Activated gamma-delta T cell (primary cell): ENCODE data around the gene CAMK4.
"Not testable (repeated sequence)": the region's sequence is repeated elsewhere in the genome, so short reads cannot be mapped to it uniquely, and the experiment has no call there.

Experiments used
- DNase-seq: peaks from one replicate; lab custom pipeline; 2025; lab: John Stamatoyannopoulos, UW

CAMK4 gene

GRCh38 chr5:111310711-111311620 lies 86.8 kb downstream of the CAMK4 start:
- no peak for DNase-seq

GRCh38 chr5:111311666-111312065 lies 87.5 kb downstream of the CAMK4 start:
- no peak for DNase-seq

GRCh38 chr5:111313017-111313724 lies 89.0 kb downstream of the CAMK4 start:
- DNase-seq = no peak

- no peak for DNase-seq
Measured at GRCh38 chr5:111320953-111321352, 96.8 kb downstream of the CAMK4 start.

DNA sequence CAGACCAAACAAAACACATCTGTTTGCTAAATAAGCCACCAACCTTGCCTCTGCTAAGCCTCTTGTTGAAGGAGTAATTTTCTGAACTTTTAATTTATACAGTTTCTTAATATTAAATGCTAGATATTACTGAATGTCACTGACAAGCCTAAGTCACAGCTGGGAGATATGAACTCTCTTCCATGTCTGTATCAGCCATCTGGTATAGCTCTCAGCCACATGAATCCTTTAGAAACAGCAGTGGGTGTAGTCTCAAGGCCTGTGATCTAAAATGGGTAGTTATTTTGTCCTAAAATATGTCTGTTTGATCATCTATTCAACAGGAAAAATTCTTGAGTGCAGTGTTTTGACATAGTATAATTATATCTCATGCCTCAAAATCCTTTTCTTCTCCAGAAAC lies 97.2 kb downstream of the CAMK4 start:
- DNase-seq = no peak

GRCh38 chr5:111326551-111326950 lies 102.4 kb downstream of the CAMK4 start:
- no peak for DNase-seq

- no peak for DNase-seq
Measured at GRCh38 chr5:111337133-111337532, 112.9 kb downstream of the CAMK4 start.

DNA sequence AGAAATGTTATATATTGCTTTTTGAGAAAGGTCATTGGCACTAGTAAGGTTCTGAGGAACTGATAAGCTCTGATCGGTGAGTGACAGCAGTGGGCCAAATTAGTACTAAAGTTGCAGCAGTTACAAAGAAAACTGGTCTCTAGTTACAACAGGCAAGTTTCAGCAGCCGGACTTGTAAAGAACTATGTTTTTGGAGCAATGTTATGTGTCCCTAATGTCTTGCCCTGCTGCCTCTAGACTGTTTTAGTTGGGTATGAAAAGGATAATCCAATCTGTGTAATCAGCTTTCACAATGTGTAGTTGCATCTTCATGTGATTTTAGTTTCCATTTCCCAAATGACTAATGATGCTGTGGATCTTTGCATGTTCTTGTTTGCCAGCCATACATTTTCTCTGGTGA lies 113.5 kb downstream of the CAMK4 start:
- no peak for DNase-seq

- DNase-seq = no peak
Measured at GRCh38 chr5:111345731-111346130, 121.5 kb downstream of the CAMK4 start.

DNA sequence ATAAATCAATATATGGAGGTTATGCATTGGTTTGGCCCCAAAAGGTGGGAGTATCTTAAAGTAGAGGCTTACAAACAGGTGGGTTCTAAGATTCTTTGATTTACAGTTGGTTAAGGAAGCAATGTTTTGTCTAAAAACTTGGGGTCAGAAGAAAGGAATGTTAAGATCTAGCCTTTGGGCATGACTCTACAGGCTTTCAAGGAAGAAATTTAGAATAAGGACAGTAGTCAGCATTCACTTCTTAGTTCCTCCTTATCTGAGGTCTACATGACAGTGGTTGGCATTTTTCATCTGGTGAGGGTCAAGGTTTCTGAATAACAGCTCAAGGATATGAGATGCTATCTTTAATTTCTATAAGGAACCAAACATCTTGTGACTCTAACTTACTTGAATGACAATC lies 122.8 kb downstream of the CAMK4 start:
- DNase-seq = no peak

DNA sequence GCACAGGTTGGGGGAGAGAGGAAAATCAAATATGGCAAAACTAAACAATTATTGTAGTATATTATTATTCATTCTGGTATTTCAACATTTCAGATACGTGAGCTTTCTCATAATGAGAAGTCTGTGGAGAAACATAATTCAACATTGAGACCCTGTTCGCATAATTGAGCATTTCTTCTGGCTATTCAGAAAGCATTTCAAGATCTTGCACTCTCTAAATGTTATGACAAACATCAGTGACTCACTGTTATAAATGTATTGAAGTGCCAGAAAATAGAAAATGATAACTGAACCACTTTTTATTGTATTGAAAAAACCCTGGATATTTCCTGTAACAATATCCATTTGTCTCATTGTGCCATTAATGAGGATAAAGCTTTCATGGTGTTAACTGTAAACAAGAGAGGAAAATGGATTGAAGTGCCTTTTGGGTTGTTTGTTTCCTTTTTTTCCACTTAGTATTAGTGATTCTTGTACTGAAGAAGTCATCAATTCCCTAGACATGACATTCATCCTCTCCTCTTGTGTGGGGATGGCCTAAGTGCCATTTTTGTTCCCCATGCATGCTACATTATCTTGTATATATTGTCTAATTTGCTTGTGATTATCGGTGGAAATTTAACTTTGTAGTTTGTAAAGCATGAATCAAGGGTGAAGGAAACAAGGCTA lies 124.6 kb downstream of the CAMK4 start:
- no peak for DNase-seq

GRCh38 chr5:111349429-111349828 lies 125.2 kb downstream of the CAMK4 start:
- no peak for DNase-seq

DNA sequence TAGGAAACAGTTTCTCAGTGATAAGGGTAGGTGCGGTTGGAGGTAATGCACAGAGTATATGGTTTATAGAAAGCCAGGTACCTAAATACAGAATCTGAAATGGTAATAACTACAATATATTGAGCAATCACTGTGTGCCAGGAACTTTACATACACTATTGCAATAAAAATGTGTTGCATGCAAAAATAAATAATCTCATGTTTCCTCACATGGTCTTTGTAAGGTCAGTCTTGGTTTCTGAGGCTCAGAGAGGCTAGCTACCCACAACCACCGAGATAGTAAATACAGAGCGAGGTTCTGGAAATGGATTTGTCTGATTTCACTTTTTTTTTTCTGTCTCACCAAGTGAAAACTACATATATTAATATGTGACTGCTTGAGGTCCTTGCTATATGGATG lies 128.9 kb downstream of the CAMK4 start:
- no peak for DNase-seq

DNA sequence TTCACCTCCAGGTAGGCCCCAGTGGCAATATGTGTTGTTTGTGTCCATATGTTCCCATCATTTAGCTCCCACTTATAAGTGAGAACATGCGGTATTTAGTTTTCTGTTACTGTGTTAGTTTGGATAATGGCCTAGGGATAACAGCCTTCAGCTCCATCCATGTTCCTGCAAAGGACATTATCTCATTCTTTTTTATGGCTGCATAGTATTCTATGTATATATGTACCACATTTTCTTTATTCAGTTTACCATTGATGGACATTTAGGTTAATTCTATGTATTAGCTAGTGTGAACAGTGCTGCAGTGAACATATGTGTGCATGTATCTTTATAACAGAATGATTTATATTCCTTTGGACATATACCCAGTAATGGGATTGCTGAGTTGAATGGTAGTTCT lies 134.5 kb downstream of the CAMK4 start:
- DNase-seq = not testable (repeated sequence)

- no peak for DNase-seq
Measured at GRCh38 chr5:111360173-111360572, 136.0 kb downstream of the CAMK4 start.

DNA sequence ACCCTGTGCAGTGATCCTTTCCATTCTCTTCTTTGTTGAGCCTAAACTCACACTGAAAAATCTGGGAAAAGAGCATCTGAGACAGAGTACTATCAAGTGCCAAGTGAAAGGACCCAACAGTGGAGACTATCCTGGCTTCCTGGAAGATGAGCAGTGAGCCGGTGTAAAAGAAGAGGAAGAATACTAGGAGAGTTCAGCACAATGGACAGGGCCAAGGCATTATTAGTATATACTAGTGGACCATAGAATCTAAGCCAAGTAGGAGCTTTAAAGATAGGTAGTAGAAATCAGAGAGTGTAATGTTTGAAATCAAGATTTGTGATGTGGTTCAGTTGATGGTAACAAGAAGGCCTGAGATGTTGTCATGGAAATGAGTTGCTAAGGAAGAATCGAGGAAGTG lies 140.8 kb downstream of the CAMK4 start:
- DNase-seq = no peak

DNA sequence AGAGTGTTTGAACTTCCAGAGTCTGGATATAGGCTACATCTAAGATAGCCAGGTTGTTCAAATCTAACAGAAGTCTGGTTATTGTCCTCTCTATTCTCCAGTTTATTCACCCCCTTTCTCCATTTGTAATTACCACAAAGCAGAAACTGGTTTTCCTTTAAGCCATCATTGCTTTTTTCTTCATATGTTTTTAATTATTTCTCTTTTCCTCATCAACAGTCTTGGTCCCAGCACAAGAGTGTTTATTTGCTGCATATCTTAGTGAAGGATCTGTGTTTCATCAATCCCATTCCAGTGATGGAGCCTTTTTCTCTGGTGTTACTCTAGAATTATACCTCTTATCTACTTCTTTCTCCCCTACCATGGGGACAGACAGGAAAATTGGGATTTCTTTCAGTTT lies 142.2 kb downstream of the CAMK4 start:
- DNase-seq = no peak

GRCh38 chr5:111367115-111367514 lies 142.9 kb downstream of the CAMK4 start:
- DNase-seq = no peak

DNA sequence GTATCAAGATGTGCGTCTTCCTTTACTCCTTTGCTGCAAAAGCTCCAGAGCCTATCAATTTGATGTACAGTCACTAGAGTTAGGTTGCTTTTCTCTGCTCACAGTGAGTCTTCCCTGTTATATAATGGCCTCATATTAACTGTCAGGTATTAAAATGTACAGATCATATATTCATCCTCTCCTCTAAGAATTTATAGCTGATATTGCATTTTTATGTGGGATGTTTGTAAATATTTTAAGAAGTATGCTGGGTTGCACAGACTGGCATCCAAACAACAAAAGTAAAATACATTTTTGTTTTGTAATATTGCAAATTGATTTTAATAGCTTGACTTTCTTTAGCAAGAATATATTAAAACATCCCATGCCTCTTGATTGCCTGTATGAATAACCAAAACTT lies 148.6 kb downstream of the CAMK4 start:
- no peak for DNase-seq

GRCh38 chr5:111374380-111374779 lies 150.2 kb downstream of the CAMK4 start:
- no peak for DNase-seq

DNA sequence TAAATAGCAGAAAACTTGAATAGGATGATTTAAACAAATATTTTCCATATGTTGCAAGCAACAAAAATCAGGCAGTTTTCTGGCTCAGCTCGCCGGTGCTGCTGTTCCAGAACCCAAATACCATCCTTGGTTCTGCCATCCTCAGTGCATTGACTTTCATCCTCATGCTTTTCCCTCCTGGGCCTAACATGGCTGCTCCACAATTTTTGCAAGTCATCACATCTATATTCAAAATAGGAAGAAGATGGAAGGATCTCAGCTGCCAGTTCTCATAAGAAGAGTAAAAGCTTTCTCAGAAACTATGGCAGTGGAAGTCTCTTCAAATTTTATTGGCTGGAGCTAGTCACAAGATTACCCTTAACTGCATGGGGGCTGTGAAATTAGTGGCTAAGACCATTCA lies 151.5 kb downstream of the CAMK4 start:
- no peak for DNase-seq

DNA sequence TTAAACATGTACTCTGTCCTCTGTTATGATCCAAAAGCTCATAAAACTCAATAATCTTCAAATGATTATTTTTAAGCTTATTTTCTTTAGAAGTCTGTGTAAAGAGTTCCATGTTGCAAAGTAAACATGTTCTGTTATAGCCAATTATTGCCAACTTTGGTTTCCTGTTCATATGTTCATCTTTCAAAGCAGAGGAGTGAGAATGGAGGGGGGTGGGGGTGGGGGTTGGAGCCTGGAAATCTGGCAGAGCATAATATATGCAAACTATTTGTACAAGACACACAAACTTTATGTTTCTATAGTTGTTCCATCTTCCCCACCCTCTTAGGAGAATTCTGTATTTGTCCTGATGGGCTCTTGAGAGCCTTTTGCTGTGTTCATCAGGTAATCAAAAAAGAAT lies 153.1 kb downstream of the CAMK4 start:
- DNase-seq = no peak

DNA sequence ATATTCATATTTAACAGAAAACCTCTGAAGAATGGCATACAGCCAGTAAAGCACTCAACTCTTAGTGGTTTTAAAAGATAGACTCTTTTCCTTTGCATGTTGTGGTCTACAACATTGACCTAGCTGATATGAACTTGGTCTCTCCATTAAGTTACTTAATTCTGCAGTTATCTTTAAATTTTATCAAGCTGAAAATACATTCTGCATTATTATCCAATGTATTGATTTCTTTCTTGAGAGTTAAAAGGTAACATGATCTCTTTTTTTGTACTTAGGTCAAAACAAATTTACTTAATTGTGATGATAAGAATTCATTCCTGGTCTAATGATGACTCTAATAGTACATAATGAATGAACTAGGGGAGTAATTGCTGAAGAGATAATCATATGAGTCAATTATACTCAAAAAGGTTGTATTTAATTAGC lies 155.2 kb downstream of the CAMK4 start:
- DNase-seq = no peak
